Gastrocnemius medialis (tissue), 4 donors: ENCODE results near the gene PLAC1. TPM values are rescaled to one million over a fixed set of nuclear protein-coding genes. Genes with fewer than 3 reads are reported as not detected.

ENCODE experiments used
- ATAC-seq, 2 donors: fragments of 150-250 bp; one replicate each; pipeline ENCODE4 v1.9.1; 2016
- DNase-seq, 2 donors: peaks; one replicate each; pipeline ENCODE4 v3.0.0-alpha.2; 2019
- H3K27ac ChIP-seq, 4 donors: fragments of 200-600 bp; sonication (generic); 1 replicate in 1 of 4; 2 replicates in 3 of 4; pipeline ENCODE4 v1.5.1; 2016 to 2018; ENCODE audit warnings: mild to moderate bottlenecking in 2 of 4, moderate library complexity in 1 of 4
- H3K27me3 ChIP-seq, 3 donors: fragments of 200-600 bp; sonication (generic) in 2 of 3; 1 replicate in 1 of 3; 2 replicates in 2 of 3; pipeline versions ENCODE4 v1.5.1 to v1.6.0; 2016 to 2019; ENCODE audit warnings: mild to moderate bottlenecking in 1 of 3, moderate library complexity in 1 of 3
- H3K36me3 ChIP-seq, 2 donors: fragments of 200-600 bp; sonication (generic) in 1 of 2; one replicate each; pipeline ENCODE4 v1.5.1; 2017 to 2018
- H3K4me1 ChIP-seq, 2 donors: fragments of 200-600 bp; sonication (generic) in 1 of 2; one replicate each; pipeline ENCODE4 v1.5.1; 2016 to 2017; ENCODE audit warnings: mild to moderate bottlenecking in 2 of 2
- H3K4me3 ChIP-seq, 4 donors: fragments of 200-600 bp; sonication (generic) in 3 of 4; 1 replicate in 1 of 4; 2 replicates in 3 of 4; pipeline ENCODE4 v1.5.1; 2016 to 2019; ENCODE audit warnings: mild to moderate bottlenecking in 2 of 4
- H3K9me3 ChIP-seq, 3 donors: fragments of 200-600 bp; sonication (generic) in 2 of 3; 1 replicate in 1 of 3; 2 replicates in 2 of 3; pipeline ENCODE4 v1.5.1; 2016 to 2019
- POLR2A ChIP-seq, 2 donors: fragments of 450-650 bp; IDR thresholded peaks; one replicate each; pipeline ENCODE4 v1.6.1; 2017; ENCODE audit warnings: antibody characterized with exemption in 2 of 2, mild to moderate bottlenecking in 2 of 2, moderate library complexity in 2 of 2
- in situ Hi-C, 4 donors: fragments of 200-750 bp; cut with MboI; loops; one replicate each; pipeline versions ENCODE4 v1.15.0 to v1.8.0; 2017; ENCODE audit warnings: low sequenced_read_pairs in 4 of 4
- intact Hi-C: fragments of 100-400 bp; cut with DNase I; formaldehyde crosslinking; loops from one replicate; pipeline ENCODE4 v1.15.1; 2023; ENCODE audit warnings: low total_unique reads
- total RNA-seq, 4 donors: library from RNA; depleted of rRNA; stranded (reverse); fragments of >200 nt; gene quantifications; one replicate each; pipeline versions ENCODE4 v1.1.0 to v1.2.3, GENCODE V29; 2016
- TF ChIP-seq, protein P1 (sequence below), 5 experiments: fragments of 450-650 bp in 3 of 5; fragments of 200-600 bp in 2 of 5; sonication (generic) in 2 of 5; IDR thresholded peaks in 4 of 5; conservative IDR thresholded peaks in 1 of 5; 1 replicate in 4 of 5; 2 replicates in 1 of 5; pipeline ENCODE4 v1.5.1; 2016 to 2019; ENCODE audit warnings: antibody characterized with exemption in 5 of 5, mild to moderate bottlenecking in 3 of 5, moderate library complexity in 3 of 5

Gene PLAC1
- total RNA-seq, 4 donors from 2014 or later = not detected

DNA sequence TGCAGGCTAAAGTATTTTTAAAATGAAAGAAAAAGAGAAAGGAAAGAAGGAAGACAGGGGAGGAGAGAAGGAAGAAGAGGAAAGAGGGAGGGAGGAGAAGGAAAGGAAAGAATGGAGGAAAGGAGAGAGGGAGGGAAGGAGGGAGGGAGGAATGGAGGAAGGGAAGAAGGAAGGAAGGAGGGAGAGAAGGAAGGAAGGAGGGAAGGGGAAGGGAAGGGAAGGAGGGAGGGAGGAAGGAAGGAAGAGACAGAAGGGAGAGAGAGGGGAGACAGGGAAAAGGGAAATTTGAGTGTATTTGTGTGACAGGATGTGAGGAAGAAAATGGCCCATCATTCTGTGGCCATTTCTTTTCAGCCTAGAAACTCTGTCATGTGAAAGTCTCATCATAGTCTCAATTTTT is 14.9 kb upstream of the PLAC1 start:
- Histone ChIP-seq H3K4me1 (peaks cover 0 to 4% of the 10 kb centered on the region in 2 donors), H3K9me3 (no peaks in the 10 kb centered on the region), H3K36me3 (no peaks in the 10 kb centered on the region), H3K27ac (no peak overlapping the region), H3K4me3 (no peak overlapping the region), H3K27me3 (no peaks in the 10 kb centered on the region)
- no peak for DNase-seq
- intact Hi-C loops = no loop called here
- TF ChIP-seq, protein P1, sequence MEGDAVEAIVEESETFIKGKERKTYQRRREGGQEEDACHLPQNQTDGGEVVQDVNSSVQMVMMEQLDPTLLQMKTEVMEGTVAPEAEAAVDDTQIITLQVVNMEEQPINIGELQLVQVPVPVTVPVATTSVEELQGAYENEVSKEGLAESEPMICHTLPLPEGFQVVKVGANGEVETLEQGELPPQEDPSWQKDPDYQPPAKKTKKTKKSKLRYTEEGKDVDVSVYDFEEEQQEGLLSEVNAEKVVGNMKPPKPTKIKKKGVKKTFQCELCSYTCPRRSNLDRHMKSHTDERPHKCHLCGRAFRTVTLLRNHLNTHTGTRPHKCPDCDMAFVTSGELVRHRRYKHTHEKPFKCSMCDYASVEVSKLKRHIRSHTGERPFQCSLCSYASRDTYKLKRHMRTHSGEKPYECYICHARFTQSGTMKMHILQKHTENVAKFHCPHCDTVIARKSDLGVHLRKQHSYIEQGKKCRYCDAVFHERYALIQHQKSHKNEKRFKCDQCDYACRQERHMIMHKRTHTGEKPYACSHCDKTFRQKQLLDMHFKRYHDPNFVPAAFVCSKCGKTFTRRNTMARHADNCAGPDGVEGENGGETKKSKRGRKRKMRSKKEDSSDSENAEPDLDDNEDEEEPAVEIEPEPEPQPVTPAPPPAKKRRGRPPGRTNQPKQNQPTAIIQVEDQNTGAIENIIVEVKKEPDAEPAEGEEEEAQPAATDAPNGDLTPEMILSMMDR (IDR thresholded peaks at IDR 0.05 in 4 of 5, conservative IDR thresholded peaks at IDR 0.05 in 1 of 5) = no peak
- no peak for TF ChIP-seq POLR2A (IDR thresholded peaks at IDR 0.05)
- in situ Hi-C loops = no loop called here
- no peak for ATAC-seq

DNA sequence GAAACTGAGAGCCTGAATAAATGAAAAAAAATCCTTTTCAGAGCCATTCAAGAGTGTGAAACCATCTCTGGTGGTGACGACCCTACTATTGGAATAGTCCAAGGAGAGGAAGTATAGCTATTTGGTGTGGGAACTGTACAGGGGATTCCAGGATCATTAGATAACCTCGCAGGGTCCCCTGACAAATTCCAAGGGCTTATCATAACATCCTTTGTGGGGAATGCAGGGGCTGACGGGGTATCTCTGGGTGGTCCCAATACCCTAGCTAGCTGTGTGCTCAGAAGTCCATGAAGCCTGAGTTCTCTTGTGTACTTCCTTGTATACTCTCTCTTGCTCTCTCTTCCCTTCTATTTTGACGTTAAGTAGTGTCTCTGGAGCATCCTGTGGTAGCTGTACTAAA is 13.8 kb upstream of the PLAC1 start:
- in situ Hi-C loops = no loop called here
- H3K9me3 ChIP-seq = no peaks in the 10 kb centered on the region
- ATAC-seq = no peak
- no peaks in the 10 kb centered on the region for H3K36me3 ChIP-seq
- intact Hi-C loops = no loop called here
- H3K4me3 ChIP-seq = no peak overlapping the region
- H3K4me1 ChIP-seq = peaks cover 0 to 4% of the 10 kb centered on the region in 2 donors
- no peaks in the 10 kb centered on the region for H3K27me3 ChIP-seq
- DNase-seq = no peak
- no peak for TF ChIP-seq POLR2A (IDR thresholded peaks at IDR 0.05)
- TF ChIP-seq, protein P1 (IDR thresholded peaks at IDR 0.05 in 4 of 5, conservative IDR thresholded peaks at IDR 0.05 in 1 of 5) = no peak
- H3K27ac ChIP-seq = no peak overlapping the region

DNA sequence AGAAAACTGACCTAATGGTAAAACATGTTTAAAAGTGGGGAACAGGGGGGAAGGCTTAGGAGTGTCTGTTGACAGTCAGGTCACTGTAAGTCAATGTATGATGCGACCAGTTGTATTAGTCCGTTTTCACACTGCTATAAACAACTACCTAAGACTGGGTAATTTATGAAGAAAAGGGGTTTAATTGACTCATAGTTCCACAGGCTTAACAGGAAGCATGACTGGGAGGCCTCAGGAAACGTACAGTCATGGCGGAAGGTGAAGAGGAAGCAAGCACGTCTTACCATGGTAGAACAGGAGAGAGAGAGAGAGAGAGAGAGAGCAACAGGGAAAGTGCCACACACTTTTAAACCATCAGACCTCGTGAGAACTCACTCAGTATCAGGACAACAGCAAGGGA is 13.0 kb upstream of the PLAC1 start:
- DNase-seq (no peak), ATAC-seq (no peak)
- H3K27ac ChIP-seq = no peak overlapping the region
- peaks cover 0 to 4% of the 10 kb centered on the region in 2 donors for H3K4me1 ChIP-seq
- in situ Hi-C loops (no loop called here), intact Hi-C loops (no loop called here)
- H3K36me3 ChIP-seq = no peaks in the 10 kb centered on the region
- no peaks in the 10 kb centered on the region for H3K9me3 ChIP-seq
- no peak for TF ChIP-seq POLR2A (IDR thresholded peaks at IDR 0.05)
- TF ChIP-seq, protein P1 (IDR thresholded peaks at IDR 0.05 in 4 of 5, conservative IDR thresholded peaks at IDR 0.05 in 1 of 5) = no peak
- H3K4me3 ChIP-seq = no peak overlapping the region
- no peaks in the 10 kb centered on the region for H3K27me3 ChIP-seq

DNA sequence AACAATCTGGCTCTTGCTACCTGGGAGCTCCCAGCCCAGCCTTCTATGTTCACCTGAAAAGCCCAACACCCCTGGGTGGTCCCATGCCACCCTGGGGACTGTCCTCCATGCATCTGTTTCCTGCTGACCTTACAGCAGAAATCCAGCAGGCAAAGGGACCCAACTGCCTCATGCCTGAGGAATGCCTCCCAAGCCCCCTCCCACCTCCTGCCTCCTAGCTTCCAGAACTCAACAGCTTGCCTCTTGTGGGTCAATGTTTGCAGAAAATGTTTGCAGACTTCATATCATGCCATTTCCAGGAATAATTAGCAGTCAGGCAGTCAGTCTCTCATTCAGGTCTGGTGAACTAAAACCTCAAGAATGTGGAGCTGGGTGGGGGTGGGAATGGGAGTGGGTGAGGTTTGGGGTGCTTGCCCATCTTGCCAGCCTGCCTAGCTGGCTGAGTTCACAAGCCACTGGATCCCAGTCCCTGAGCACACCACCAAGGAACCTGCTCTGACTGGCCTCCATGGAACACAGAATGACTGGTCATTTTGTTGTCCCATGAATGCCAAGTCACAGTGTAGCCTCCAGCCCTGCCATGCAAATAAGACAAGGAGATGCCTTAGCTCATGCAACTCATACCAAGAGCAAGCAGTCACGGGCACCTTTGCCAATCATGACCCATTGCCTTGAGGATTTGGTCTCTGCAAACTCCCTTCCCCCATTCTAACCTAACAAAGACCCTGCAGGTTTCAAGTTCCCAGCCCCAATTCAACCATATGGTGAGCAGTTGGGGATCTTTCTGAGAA is 12.1 kb upstream of the PLAC1 start:
- peaks cover 0 to 4% of the 10 kb centered on the region in 2 donors for H3K4me1 ChIP-seq
- peak overlapping the region in 2 of 4 donors; percentile 37 to 53 for H3K27ac ChIP-seq
- in situ Hi-C loops = no loop called here
- no peaks in the 10 kb centered on the region for H3K36me3 ChIP-seq
- TF ChIP-seq, protein P1 (IDR thresholded peaks at IDR 0.05 in 4 of 5, conservative IDR thresholded peaks at IDR 0.05 in 1 of 5) = no peak
- no peak for TF ChIP-seq POLR2A (IDR thresholded peaks at IDR 0.05)
- ATAC-seq = peak; percentile 76 to 90
- no peaks in the 10 kb centered on the region for H3K9me3 ChIP-seq
- DNase-seq = peak; percentile 9 to 24
- no peaks in the 10 kb centered on the region for H3K27me3 ChIP-seq
- no peak overlapping the region for H3K4me3 ChIP-seq
- intact Hi-C loops = no loop called here
